Kasumi-1 (cell line): ENCODE results near the gene IFIT1B.
"Not testable (repeated sequence)": the region's sequence is repeated elsewhere in the genome, so short reads cannot be mapped to it uniquely, and the experiment has no call there.

Experiments
- DNase-seq, 2 experiments: peaks; one replicate each; lab custom pipeline; 2025; lab: John Stamatoyannopoulos, UW

Gene IFIT1B

DNA sequence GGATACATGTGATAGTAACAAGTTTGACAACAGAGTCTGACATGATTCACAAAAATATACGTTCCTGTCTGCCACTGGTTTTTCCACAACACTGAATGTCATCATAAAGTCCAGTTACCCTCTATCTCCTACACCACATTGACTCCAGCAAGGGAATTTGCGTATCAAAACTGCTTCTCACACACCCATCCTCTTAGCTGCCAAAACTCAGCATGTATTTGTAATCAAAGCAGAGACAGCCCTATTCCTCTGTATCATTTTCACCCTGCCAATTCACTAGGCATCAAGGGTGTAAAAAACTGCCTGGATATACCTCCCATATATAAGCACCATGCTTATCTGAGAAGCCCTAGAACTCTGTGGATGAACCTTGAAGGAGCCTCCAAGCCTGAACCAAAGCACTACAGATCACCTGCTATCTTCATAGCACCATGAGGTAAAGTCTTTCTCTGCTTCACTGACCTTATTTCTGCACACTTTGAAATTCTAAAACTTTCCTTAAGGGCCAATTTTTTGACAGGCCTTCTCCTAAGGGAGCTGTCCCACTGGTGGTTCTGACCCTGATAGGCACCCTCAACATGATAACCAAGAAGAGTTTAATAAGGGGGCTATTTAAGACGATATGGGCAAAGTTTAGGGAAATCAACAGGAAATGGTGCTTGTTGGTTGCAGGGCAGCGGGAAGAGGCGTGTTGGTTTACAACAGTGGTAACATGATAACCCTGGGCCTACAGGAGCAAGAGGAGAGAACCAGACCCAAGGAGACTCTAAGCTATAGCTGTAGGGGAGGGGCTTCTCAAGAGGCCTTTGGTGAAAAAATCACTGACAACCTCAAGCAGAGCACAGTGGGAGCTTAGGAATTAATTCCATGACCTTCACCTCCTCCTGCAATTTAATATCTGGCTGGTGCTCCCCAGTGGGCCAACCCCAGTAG lies at the start of gene IFIT1B:
IFIT1B (plus strand) TSS at position 352 of the 933 bp plus-strand sequence; CDS start at position 432, 80 bp downstream.
- DNase-seq = no peak

DNA sequence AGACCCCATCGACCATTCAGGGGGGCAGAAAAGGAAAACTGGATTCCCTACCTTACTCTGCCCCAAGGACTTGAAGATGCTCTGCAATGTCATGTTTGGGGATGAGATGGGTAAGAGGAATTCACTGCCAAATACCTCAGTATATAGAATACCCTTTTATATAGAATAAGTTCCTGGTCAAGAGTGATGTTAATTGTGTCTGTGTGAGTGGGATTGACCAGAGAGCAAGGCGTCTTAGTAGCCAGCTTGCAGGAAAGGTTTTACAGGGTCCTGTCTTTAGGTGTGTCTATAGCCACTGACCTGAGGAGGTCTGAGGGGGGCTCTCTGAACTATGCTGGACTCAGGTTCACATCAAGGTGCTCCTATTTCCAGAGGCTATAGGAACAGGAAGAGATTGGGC lies 48.7 kb upstream of the IFIT1B start:
- no peak for DNase-seq

DNA sequence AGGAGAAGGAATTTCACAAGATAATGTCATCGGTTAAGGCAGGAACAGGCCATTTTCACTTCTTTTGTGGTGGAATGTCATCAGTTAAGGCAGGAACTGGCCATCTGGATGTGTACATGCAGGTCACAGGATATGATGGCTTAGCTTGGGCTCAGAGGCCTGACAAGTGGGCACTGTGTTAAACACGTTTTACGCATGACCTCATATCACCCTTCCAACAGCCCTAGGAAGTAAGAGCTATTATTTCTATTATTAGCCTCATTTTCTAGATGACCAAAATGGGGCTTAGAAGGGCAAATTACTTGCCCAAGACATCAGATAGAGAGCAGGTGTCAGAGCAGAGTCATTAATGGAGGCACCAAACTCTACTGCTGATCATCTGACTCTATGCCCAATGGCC lies 47.8 kb upstream of the IFIT1B start:
- not testable (repeated sequence) for DNase-seq

- DNase-seq = no peak
Observed at GRCh38 chr10:89330537-89331212, 47.2 kb upstream of the IFIT1B start.

DNA sequence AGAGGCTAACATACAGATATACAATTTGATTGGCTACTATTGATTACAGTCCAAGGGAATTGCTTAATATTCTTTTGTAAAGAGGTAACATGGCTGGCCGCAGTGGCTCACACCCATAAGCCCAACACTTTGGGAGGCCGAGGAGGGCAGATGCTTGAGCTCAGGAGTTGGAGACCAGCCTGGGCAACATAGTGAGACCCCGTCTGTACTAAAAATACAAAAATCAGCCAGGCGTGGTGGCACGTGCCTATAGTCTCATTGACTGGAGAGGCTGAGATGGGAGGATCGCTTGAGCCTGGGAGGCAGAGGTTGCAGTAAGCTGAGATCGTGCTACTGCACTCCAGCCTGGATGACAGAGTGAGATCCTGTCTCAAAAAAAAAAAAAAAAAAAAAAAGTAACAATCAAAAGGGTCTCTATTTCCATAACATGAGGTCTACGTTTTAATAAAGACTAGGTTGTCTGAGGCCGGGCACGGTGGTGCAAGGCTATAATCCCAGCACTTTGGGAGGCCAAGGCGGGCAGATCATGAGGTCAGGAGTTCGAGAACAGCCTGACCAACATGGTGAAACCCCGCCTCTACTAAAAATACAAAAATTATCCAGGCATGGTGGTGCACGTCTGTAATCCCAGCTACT lies 46.3 kb upstream of the IFIT1B start:
- DNase-seq = not testable (repeated sequence)

GRCh38 chr10:89332123-89332633 lies 45.7 kb upstream of the IFIT1B start:
- peak; percentile 36 to 49 for DNase-seq

DNA sequence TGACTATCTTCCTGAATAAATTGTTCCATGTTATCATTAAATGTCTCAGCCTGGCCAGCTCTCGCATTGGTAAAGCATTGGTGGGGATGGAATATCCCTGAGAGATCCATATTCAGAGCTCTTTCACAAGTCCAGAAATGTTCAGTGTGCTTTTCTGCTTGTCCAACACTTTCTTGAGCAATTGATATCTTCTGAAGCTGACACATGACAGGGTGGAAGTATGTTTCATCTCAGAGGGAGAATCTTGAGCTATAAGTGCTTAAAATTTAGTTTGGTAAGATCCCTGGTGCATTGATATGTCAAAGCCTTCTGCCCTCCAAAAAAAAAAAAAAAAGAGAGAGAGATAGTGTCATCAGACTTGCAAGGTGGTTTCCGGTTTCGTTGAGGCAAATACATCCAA lies 42.6 kb upstream of the IFIT1B start:
- no peak for DNase-seq

DNA sequence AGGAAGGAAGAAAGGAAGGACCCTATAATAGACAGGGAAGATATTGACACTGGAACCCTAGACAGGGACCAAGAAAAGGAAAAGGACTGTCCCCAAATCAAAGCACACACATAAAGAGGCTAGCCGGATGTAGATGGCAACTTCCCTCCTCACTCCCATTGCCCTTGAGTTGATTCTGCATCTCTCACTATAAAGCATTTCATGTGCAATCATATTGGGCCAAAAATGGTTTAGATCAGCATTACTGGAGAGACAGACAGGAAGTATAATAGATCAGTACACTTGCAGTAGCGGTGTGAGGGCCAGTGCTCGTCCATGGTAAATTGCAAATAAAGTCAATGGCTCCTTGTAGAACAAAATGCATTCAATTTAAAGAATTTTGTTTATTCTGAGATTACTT lies 41.6 kb upstream of the IFIT1B start:
- no peak for DNase-seq

DNA sequence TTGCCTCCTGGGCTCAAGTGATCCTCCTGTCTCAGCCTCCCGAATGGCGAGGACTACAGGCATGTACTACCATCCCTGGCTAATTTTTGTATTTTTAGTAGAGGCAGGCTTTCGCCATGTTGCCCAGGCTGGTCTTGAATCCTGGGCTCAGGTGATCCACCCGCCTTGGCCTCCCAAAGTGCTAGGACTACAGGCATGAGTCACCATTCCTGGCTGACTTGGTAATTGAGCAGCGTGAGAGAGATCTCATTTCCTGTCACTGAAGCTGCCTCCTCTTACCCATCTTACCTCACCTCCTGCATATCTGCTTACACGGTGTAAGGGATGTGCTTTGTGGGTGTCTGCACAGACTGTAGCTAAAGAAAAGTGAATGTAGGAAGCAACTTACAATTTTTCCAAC lies 40.4 kb upstream of the IFIT1B start:
- no peak for DNase-seq

GRCh38 chr10:89338713-89339112 lies 39.1 kb upstream of the IFIT1B start:
- no peak for DNase-seq

- DNase-seq = no peak
Observed at GRCh38 chr10:89339875-89340274, 38.0 kb upstream of the IFIT1B start.

DNA sequence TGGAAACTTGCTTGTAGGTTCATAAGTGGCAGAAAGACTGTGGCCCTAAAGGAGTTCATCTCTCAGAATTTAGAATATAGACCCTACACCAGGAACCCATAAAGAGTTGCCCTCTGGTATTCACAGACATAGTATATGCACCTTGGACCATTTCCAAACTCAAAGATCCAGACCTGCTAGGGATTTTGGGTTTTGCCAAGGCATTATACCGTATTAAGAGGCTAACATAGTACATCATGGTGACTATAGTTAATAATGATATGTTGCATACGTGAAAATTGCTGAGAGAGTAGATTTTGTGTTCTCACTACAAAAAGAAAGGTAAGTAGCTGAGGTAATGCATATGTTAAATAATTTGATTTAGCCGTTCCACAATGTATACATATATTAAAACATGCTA lies 36.2 kb upstream of the IFIT1B start:
- no peak for DNase-seq

DNA sequence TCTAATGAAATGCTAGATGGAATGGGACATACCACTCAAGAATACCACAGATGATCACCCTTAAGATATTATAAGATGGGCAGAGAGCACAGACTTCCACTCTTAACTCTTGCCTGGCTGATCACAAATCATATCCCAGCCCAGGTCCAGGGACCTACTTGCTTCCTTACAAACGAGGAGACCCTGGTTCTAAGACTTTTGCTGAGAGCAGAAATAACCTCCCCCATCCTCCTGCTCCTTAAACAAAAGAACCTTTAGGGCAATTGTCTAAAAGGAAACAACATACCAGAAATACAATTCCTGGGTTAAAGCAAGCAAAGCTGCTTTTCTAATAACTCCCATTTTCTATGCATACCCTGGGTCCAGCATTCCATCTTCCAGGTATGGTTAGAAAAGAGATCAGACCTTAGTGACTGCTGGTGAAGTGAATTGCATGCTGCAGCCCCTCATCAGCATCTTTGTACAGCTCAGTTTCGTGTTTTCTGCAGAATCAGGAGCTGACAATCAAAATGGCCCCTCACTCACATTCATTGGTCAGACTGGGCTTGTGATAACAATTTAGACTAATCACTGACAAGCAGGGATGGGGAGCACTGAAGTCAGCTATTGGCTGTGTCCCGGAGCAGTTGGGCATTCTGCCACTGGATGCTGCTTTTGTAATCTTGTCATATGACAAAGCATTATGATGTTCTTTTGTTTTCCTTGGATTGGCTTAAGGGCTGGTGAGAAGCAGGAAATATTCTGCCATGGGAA lies 35.5 kb upstream of the IFIT1B start:
- no peak for DNase-seq

GRCh38 chr10:89343089-89343767 lies 34.6 kb upstream of the IFIT1B start:
- no peak for DNase-seq

- DNase-seq = no peak
Observed at GRCh38 chr10:89344156-89344555, 33.7 kb upstream of the IFIT1B start.

DNA sequence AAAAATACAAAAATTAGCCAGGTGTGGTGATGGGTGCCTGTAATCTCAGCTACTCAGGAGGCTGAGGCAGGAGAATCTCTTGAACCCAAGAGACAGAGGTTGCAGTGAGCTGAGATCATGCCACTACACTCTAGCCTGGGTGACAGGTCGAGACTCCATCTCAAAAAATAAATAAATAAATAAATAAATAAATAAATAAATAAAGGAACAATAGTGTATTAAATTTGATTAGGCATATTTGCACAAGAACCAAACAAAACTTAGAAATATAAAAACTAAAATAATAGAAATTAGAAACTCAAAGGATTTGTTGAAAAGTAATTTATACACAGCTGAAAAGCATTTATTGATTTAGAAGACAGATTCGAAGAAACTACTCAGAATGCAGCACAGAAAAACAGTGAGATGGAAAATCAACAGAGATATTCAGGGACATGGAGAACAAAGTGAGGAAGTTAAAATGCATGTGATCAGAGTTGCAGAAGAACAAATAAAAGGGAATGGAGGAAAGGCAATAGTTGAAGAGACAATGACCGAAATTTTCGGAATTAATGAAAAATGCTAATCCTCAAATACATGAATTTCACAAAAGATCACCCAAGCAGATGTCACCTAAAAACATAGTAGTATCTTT lies 32.4 kb upstream of the IFIT1B start:
- no peak for DNase-seq

GRCh38 chr10:89346405-89347254 lies 31.2 kb upstream of the IFIT1B start:
- peak in 1 of 2 experiments; percentile 17 for DNase-seq

GRCh38 chr10:89347701-89348457 lies 30.0 kb upstream of the IFIT1B start:
- DNase-seq = no peak

GRCh38 chr10:89348481-89348880 lies 29.4 kb upstream of the IFIT1B start:
- no peak for DNase-seq
